Thyroid gland (tissue), 4 donors: ENCODE measurements around the gene JAKMIP2. TPM values are rescaled to one million over a fixed set of nuclear protein-coding genes. Genes with fewer than 3 reads are reported as not detected.

Source experiments
- DNase-seq, 2 donors: peaks; one replicate each; pipeline ENCODE4 v3.0.0-alpha.2; 2019
- H3K27ac ChIP-seq, 3 donors: fragments of 200-600 bp; sonication (generic); 1 replicate in 2 of 3; 2 replicates in 1 of 3; pipeline ENCODE4 v1.5.1; 2016 to 2019; ENCODE audit warnings: mild to moderate bottlenecking in 1 of 3, moderate library complexity in 1 of 3
- H3K27me3 ChIP-seq: fragments of 200-600 bp; sonication (generic); one replicate; pipeline ENCODE4 v1.5.1; 2019
- H3K36me3 ChIP-seq, 2 donors: fragments of 200-600 bp; sonication (generic); one replicate each; pipeline ENCODE4 v1.5.1; 2016 to 2019
- H3K4me1 ChIP-seq, 2 donors: fragments of 200-600 bp; sonication (generic); one replicate each; pipeline ENCODE4 v1.5.1; 2017 to 2019
- H3K4me3 ChIP-seq, 3 donors: fragments of 200-600 bp; sonication (generic); replicated peaks in 1 of 3; 1 replicate in 2 of 3; 2 replicates in 1 of 3; pipeline ENCODE4 v1.5.1; 2016; ENCODE audit warnings: mild to moderate bottlenecking in 1 of 3
- H3K9me3 ChIP-seq: fragments of 200-600 bp; sonication (generic); one replicate; pipeline ENCODE4 v1.5.1; 2017
- POLR2A ChIP-seq, 2 donors: fragments of 450-650 bp; IDR thresholded peaks; one replicate each; pipeline ENCODE4 v1.6.1; 2017; ENCODE audit warnings: antibody characterized with exemption in 2 of 2, mild to moderate bottlenecking in 2 of 2, moderate library complexity in 1 of 2
- WGBS, 2 donors: methylation state at CpG; one replicate each; pipeline ENCODE4 v1.1.5; 2017; 5-methylcytosine and 5-hydroxymethylcytosine counted together
- intact Hi-C: fragments of 100-400 bp; cut with DNase I; formaldehyde crosslinking; loops from one replicate; pipeline ENCODE4 v1.15.1; 2023
- total RNA-seq, 4 donors: library from RNA; depleted of rRNA; stranded (reverse); fragments of >200 nt; gene quantifications; one replicate each; pipeline ENCODE4 v1.2.3, GENCODE V29; 2016
- TF ChIP-seq, protein P1 (sequence below), 6 experiments: fragments of 200-600 bp in 3 of 6; fragments of 450-650 bp in 3 of 6; sonication (generic) in 3 of 6; IDR thresholded peaks; one replicate each; pipeline ENCODE4 v1.5.1; 2016 to 2019; ENCODE audit warnings: antibody characterized with exemption in 6 of 6, mild to moderate bottlenecking in 2 of 6, inconsistent platforms in 1 of 6, moderate library complexity in 1 of 6

JAKMIP2 gene
- total RNA-seq, 4 donors from 2014 or later = under 0.01 to 0.75 (median 0.38) TPM

DNA sequence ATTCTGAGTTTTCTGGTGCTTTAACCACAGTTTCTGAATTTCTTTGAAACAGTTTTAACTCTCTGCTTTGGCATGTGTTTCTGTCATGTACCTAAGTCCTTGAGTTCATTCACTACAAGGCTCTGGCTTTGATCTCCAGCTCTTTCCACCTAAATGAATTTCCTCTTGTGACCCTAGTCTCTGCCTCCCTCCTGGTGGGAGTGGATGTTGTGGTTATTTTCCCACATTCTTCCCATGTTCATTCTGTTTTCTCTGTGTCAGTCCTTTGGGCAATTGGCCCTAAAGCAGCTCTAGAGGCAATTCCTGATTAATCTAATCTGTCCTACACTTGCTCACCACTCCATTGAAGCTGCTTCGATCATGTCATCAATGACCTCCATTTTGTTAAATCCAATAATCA, 244.3 kb downstream of the JAKMIP2 start:
- Histone ChIP-seq H3K27ac (no peak overlapping the region), H3K4me1 (no peaks in the 10 kb centered on the region), H3K27me3 (no peaks in the 10 kb centered on the region), H3K4me3 (no peak overlapping the region), H3K9me3 (no peaks in the 10 kb centered on the region), H3K36me3 (no peaks in the 10 kb centered on the region)
- intact Hi-C loops = no loop called here
- DNase-seq = no peak
- no peak for TF ChIP-seq POLR2A (IDR thresholded peaks at IDR 0.05)
- TF ChIP-seq, protein P1, sequence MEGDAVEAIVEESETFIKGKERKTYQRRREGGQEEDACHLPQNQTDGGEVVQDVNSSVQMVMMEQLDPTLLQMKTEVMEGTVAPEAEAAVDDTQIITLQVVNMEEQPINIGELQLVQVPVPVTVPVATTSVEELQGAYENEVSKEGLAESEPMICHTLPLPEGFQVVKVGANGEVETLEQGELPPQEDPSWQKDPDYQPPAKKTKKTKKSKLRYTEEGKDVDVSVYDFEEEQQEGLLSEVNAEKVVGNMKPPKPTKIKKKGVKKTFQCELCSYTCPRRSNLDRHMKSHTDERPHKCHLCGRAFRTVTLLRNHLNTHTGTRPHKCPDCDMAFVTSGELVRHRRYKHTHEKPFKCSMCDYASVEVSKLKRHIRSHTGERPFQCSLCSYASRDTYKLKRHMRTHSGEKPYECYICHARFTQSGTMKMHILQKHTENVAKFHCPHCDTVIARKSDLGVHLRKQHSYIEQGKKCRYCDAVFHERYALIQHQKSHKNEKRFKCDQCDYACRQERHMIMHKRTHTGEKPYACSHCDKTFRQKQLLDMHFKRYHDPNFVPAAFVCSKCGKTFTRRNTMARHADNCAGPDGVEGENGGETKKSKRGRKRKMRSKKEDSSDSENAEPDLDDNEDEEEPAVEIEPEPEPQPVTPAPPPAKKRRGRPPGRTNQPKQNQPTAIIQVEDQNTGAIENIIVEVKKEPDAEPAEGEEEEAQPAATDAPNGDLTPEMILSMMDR (IDR thresholded peaks at IDR 0.05) = no peak
- WGBS, 2 donors = 97 to 100% methylated on average over 1 of the region's 1 CpG

Other genes with a start within 250 kb of the JAKMIP2 start
- gene SPINK1, start 48.9 kb upstream of the JAKMIP2 start, total RNA-seq = not detected
- not detected for gene SCGB3A2, start 96.0 kb upstream of the JAKMIP2 start, total RNA-seq
- not detected for gene C5orf46, start 123.8 kb upstream of the JAKMIP2 start, total RNA-seq